ENCODE results near the gene GUCA2B. TPM values are rescaled to one million over a fixed set of nuclear protein-coding genes. Genes with fewer than 3 reads are reported as not detected.

GUCA2B gene
- total RNA-seq, 1 experiment from 2014 or later: not detected

DNA sequence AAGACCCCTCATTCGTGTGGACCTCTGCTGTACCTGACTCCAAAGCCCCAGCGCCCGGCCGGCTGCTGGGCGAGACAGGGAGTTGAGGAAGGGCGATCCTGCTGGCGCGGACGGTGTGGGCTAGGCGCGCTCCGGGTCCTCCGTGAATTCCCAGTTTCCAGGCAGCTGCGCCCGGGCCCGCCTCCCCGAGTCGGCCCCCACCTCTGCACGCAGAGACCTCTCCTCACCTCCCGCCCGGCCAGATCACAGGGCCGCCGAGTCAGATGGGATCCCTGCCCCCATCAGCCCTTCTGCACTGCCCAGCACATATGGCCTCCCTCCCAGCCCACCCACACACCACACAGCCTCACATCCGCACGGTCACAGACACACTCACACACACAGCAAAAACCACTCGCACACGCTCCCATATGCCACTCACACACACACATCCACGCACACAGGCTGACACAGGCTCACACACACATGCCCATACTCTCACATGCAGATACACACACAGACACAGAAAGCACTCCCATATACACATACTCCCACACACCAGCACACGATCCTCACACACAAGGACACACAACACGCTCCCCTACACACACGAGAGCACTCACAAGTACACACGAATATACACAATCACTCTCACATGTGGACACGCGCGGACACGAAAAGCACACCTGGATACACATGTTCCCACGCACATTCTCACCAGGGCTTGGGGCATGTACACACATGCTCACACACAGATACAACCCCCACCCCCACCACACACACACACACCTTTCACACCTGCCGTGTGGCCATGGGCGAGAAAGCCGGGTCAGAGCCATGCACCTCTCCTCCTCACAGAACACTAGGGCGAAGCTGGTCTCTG is 7.2 kb upstream of the GUCA2B start:
- Mint-ChIP-seq H3K36me3 (ENCODE audit: insufficient read depth in 1 of 3, low read depth in 3 of 3) (no peaks in the 10 kb centered on the region), H3K4me3 (no peak overlapping the region), H3K4me1 (no peaks in the 10 kb centered on the region), H3K27me3 (ENCODE audit: low read depth) (peaks cover 9% of the 10 kb centered on the region), H3K9me3 (no peaks in the 10 kb centered on the region), H3K27ac (no peak overlapping the region)
- Histone ChIP-seq H3K4me1 (ENCODE audit: insufficient read depth, low read length) (no peaks in the 10 kb centered on the region), H2BK5ac (ENCODE audit: insufficient read length, low read length) (no peak overlapping the region), H3K27ac (ENCODE audit: insufficient read length, low read depth, low read length) (no peak overlapping the region), H2BK15ac (ENCODE audit: low read depth, low read length) (no peak overlapping the region), H3K56ac (ENCODE audit: insufficient read length, low read depth, low read length) (no peak overlapping the region), H3K23me2 (ENCODE audit: insufficient read length, low read depth, low read length, poor library complexity, severe bottlenecking) (no peaks in the 10 kb centered on the region), H4K20me1 (ENCODE audit: control insufficient read depth, insufficient read depth, insufficient read length) (no peaks in the 10 kb centered on the region), H3K23ac (ENCODE audit: insufficient read length, low read depth, low read length) (no peak overlapping the region), H3K27me3 (ENCODE audit: insufficient read depth, low read length) (no peaks in the 10 kb centered on the region), H4K5ac (ENCODE audit: insufficient read length, low read depth, low read length) (no peak overlapping the region), H2BK120ac (ENCODE audit: low read depth, low read length, poor library complexity, severe bottlenecking) (no peak overlapping the region), H4K8ac (replicated peaks; ENCODE audit: insufficient read length, low read depth, low read length) (no peak overlapping the region), H2BK12ac (ENCODE audit: insufficient read length, low read depth, low read length) (no peak overlapping the region), H3K79me2 (ENCODE audit: insufficient read depth, low read length) (no peaks in the 10 kb centered on the region), H3K4ac (ENCODE audit: low read depth, low read length) (no peak overlapping the region), H2BK20ac (ENCODE audit: low read depth, low read length, poor library complexity, severe bottlenecking) (no peak overlapping the region), H3T11ph (ENCODE audit: low read length) (no peak overlapping the region), H3K9ac (ENCODE audit: extremely low read depth, insufficient read length, low read length) (no peak overlapping the region), H4K91ac (ENCODE audit: insufficient read length, low read depth, low read length) (no peak overlapping the region), H2AFZ (ENCODE audit: low read length) (no peak overlapping the region), H3K79me1 (ENCODE audit: insufficient read depth, low read depth, low read length, poor library complexity, severe bottlenecking) (no peaks in the 10 kb centered on the region), H3K4me2 (ENCODE audit: insufficient read depth, insufficient read length, low read length) (no peak overlapping the region), H3K18ac (ENCODE audit: insufficient read length, low read depth, low read length) (no peak overlapping the region), H2AK5ac (ENCODE audit: insufficient read length, low read length) (no peak overlapping the region), H3K9me3 (ENCODE audit: control insufficient read depth, low read depth, low read length) (no peaks in the 10 kb centered on the region), H3K14ac (ENCODE audit: insufficient read depth, low read length) (no peak overlapping the region)
- no CpG with 5 or more reads among the region's 41 CpGs for WGBS (ENCODE audit: extremely low coverage, insufficient read length, low lambda C conversion rate)
- TF ChIP-seq, protein P1, sequence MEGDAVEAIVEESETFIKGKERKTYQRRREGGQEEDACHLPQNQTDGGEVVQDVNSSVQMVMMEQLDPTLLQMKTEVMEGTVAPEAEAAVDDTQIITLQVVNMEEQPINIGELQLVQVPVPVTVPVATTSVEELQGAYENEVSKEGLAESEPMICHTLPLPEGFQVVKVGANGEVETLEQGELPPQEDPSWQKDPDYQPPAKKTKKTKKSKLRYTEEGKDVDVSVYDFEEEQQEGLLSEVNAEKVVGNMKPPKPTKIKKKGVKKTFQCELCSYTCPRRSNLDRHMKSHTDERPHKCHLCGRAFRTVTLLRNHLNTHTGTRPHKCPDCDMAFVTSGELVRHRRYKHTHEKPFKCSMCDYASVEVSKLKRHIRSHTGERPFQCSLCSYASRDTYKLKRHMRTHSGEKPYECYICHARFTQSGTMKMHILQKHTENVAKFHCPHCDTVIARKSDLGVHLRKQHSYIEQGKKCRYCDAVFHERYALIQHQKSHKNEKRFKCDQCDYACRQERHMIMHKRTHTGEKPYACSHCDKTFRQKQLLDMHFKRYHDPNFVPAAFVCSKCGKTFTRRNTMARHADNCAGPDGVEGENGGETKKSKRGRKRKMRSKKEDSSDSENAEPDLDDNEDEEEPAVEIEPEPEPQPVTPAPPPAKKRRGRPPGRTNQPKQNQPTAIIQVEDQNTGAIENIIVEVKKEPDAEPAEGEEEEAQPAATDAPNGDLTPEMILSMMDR (conservative IDR thresholded peaks at IDR 0.05): no peak
- no peak for DNase-seq
